ENCODE measurements around the gene CFAP299. TPM values are rescaled to one million over a fixed set of nuclear protein-coding genes. Genes with fewer than 3 reads are reported as not detected.

The CFAP299 gene
- total and polyA plus RNA-seq, 2 donors from 2014 or later, result 1.1 TPM; not detected in 1

DNA sequence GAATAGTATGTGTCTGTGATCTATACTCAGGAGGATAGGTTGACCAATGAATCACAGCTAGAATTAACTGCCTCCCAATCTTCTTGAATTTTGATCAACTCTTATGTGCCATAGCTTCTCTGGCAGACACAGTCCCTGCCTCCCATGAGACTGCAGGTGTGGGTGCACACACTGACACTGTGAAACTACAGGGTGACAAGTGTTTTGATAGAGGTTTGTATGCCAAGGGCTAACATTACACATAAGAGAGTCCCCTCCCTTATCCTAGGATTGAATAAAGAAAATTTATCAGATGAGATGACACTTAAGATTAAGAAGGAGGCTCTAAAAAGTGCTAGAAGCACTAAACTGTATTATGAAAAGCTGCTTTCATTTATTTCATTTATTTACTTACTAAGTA, 476.6 kb downstream of the CFAP299 start:
- Histone ChIP-seq H3K4me1 (ENCODE audit: control insufficient read depth in 2 of 3, insufficient read depth in 2 of 3, low read depth in 1 of 3, low read length in 3 of 3) (no peaks in the 10 kb centered on the region), H3K27me3 (ENCODE audit: control insufficient read depth, insufficient read depth, low read length) (no peaks in the 10 kb centered on the region), H3K9ac (ENCODE audit: low read length in 3 of 3) (no peak overlapping the region), H3K4me3 (ENCODE audit: low read length in 3 of 3) (no peak overlapping the region), H3K9me3 (ENCODE audit: control insufficient read depth in 2 of 3, insufficient read depth in 1 of 3, low read length in 3 of 3) (no peaks in the 10 kb centered on the region), H3K27ac (ENCODE audit: low read depth in 2 of 2, low read length in 2 of 2) (no peak overlapping the region), H3K36me3 (ENCODE audit: control insufficient read depth in 2 of 3, insufficient read depth in 3 of 3, low read length in 3 of 3) (no peaks in the 10 kb centered on the region)
- intact Hi-C loops (cut with DNase I), result no loop called here
- no peak for TF ChIP-seq CTCF (IDR thresholded peaks at IDR 0.05; ENCODE audit: borderline replicate concordance, extremely low read depth, insufficient read depth)
- FAIRE-seq, result no peak
- DNase-seq, result no peak

- FAIRE-seq, result no peak
- H3K27me3 ChIP-seq (ENCODE audit: control insufficient read depth, insufficient read depth, low read length), result no peaks in the 10 kb centered on the region
- no peak overlapping the region for H3K4me3 ChIP-seq (ENCODE audit: low read length in 3 of 3)
- H3K9ac ChIP-seq (ENCODE audit: low read length in 3 of 3), result no peak overlapping the region
- no peak for DNase-seq
- no peaks in the 10 kb centered on the region for H3K9me3 ChIP-seq (ENCODE audit: control insufficient read depth in 2 of 3, insufficient read depth in 1 of 3, low read length in 3 of 3)
- H3K36me3 ChIP-seq (ENCODE audit: control insufficient read depth in 2 of 3, insufficient read depth in 3 of 3, low read length in 3 of 3), result no peaks in the 10 kb centered on the region
- intact Hi-C loops (cut with DNase I), result no loop called here
- TF ChIP-seq CTCF (IDR thresholded peaks at IDR 0.05; ENCODE audit: borderline replicate concordance, extremely low read depth, insufficient read depth), result no peak
- H3K4me1 ChIP-seq (ENCODE audit: control insufficient read depth in 2 of 3, insufficient read depth in 2 of 3, low read depth in 1 of 3, low read length in 3 of 3), result no peaks in the 10 kb centered on the region
- H3K27ac ChIP-seq (ENCODE audit: low read depth in 2 of 2, low read length in 2 of 2), result no peak overlapping the region
Observed at GRCh38 chr4:80814266-80814665, 478.7 kb downstream of the CFAP299 start.

GRCh38 chr4:80831383-80832361, 496.1 kb downstream of the CFAP299 start:
- intact Hi-C loops (cut with DNase I), result no loop called here
- no peak for FAIRE-seq

More at GRCh38 chr4:80831383-80832361, 496.1 kb downstream of the CFAP299 start:
- TF ChIP-seq CTCF (IDR thresholded peaks at IDR 0.05; ENCODE audit: borderline replicate concordance, extremely low read depth, insufficient read depth), result no peak
- no peak overlapping the region for H3K4me3 ChIP-seq (ENCODE audit: low read length in 3 of 3)
- no peaks in the 10 kb centered on the region for H3K27me3 ChIP-seq (ENCODE audit: control insufficient read depth, insufficient read depth, low read length)
- peaks cover 0 to 3% (median 0%) of the 10 kb centered on the region in 3 donors for H3K9me3 ChIP-seq (ENCODE audit: control insufficient read depth in 2 of 3, insufficient read depth in 1 of 3, low read length in 3 of 3)
- no peak overlapping the region for H3K9ac ChIP-seq (ENCODE audit: low read length in 3 of 3)
- DNase-seq, result no peak
- H3K4me1 ChIP-seq (ENCODE audit: control insufficient read depth in 2 of 3, insufficient read depth in 2 of 3, low read depth in 1 of 3, low read length in 3 of 3), result no peaks in the 10 kb centered on the region
- H3K27ac ChIP-seq (ENCODE audit: low read depth in 2 of 2, low read length in 2 of 2), result no peak overlapping the region
- no peaks in the 10 kb centered on the region for H3K36me3 ChIP-seq (ENCODE audit: control insufficient read depth in 2 of 3, insufficient read depth in 3 of 3, low read length in 3 of 3)

Data from kidney (tissue), 14 donors.